Activated CD8-positive, alpha-beta memory T cell treated with anti-CD3 and anti-CD28 coated beads, Interleukin-2, amount 50 U/mL, for 1 hour (primary cell): ENCODE data around the gene HDAC4.

ENCODE experiments used
- DNase-seq: peaks from one replicate; pipeline ENCODE4 v3.0.0-alpha.2; 2020; ENCODE audit errors: extremely low read depth

The HDAC4 gene

DNA sequence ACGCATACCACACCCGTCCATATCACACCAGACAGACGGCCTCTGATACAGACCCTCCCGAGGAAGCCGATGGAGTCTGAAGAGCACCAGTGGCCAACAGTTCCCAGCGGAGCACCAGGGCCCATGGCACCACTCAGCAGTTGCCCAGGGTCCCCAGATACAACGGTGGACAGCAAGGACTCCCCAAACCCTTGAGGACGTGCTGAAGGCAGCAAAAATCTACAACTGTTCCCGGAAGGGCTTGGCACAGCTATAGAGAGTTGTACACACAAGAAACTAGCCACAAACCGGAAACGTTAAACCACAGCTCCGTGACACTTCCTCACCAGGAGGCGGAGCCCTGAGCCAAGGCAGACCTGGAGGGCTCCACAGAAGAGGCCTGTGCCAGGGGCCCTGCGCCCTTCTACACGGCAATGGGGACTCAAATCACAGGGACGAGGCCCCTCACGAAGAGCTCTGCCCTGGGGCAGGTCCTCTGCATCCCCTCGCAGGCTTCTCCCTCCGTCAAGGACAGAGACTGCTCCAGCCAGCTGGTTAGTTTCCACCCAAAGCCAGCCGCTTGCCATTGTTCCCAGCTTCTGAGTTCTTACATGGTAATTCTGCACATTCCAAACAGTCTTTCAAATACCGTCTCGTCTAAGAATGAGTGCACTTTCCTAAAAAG lies 133.4 kb downstream of the HDAC4 start:
- DNase-seq: peak; percentile 84

DNA sequence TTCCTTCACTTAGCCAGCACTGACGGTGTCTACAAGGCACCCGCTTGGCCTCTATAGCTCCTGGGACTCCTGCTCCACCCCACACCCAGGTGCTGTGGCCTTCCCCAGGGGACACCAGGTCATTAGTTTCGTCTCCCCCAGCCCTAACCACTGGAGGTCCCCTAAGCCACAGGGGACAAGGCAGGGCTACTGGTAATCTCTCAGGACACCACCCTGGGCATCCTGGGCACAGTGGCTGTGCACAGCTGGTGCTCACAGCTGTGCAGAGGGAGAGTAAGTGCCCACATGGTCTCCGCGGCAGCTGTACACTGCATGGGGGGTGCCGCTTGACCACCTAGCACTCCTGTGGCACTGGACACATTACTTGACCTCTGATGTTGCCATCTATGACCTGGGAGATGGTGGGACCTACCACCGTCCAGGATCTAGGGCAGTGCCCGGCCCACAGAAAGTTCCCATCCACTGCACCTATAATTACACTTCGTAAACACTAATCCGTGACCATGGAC lies 134.0 kb downstream of the HDAC4 start:
- DNase-seq: no peak

DNA sequence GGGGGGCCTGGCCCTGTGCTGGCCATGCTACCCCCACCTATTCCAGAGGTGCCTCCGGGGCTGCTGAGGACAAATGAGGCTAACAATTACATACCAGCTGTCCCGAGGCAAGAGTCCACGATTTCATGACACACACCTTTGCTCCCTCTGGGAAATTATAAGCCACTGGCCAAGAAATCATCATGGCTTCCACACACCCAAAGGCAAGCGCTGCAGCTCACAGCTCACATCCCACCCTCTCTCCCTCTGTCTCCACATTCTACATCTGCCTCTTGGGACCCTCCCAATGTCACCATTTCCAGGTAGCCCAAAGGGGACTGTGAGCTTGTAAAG lies 134.4 kb downstream of the HDAC4 start:
- no peak for DNase-seq

DNA sequence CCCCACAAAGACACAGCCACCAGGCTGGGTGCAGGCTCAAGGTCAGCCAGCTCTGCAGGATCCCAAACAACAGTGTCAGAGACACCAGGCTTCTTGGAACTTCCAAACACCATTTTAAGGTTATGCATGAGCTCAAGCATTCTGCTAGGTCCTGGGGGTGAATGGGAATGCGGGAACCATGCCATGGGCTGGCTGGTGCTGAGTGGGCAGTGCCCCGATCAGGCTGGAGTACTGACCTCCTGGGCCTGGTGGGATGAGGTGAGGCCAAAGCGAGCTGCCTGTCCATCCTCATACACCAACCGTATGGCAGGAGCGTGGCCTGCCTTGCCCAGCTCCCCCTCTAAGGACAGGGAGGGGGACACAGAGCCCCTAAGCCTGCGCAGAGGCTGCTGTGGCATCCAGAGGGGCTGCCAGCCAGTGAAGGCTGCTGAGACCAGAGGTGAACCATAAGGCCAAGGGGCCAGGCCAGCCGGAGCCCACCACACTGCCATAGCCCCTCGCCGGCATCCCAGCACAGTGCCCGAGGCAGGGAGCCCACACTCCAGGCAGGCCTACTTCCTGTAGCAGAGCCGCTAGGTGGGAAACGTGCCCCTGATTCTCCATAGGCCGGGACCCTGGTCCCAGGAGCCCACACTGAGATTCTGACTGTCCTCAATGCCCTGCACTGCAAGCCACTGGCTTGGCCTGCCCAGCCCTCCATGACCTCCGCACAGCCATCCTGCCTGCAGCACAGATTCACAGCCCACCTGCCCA lies 135.0 kb downstream of the HDAC4 start:
- DNase-seq: no peak

DNA sequence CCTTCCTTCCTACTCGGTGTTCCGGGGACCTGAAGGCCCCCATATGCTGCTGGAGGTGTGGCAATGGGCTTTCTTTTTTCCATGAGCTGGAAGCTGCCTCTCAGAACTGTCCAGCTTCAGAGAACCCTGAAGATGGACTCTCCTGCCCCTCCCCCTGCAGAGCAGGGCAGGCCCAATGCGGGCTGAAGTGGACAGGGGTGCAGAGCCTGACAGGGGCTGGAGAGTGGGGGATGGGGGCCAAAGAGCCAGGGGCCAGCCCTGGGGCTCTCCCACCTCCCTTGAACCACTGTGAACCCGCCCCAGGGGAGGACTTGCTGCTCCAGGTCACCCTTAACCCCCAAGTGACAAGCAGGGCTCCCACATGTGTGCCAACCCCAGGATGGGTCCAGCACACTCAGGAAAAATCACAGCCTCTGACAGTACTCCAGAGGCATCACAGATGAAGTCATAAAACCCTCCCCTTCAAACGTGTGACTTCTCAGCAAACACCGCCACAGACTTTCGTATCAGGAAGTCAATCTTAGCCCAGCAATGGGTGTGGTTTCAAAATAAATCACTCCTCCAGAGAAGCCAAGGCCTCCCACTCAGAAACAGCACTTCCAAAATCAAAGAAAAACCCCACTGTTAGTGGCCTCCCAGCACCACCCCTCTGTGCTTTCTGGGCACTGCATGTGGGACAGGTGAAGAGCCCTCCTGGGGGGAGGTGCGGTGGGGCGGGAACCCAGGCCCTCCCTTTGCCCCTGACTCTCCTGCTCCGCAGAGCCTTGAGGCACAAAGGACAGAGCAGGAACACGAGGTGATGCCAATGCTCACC lies 135.8 kb downstream of the HDAC4 start:
- DNase-seq: no peak

DNA sequence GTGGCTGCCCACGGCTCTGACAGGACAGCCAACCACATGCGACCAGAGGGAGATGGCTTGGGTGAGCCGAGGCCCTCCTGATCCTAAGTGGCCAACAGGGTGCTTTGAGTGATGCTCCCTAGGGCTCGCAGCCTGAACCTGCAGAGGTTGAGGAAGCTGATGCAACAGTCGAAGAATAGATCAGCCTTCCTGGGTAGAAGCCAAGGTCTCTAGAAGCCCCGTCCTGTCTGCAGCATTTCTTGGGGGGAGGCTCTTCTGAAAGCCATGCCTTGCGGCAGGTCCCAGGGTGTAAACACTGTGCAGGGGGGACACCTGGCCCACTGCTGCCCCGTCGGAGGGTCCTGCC lies 136.4 kb downstream of the HDAC4 start:
- no peak for DNase-seq

DNA sequence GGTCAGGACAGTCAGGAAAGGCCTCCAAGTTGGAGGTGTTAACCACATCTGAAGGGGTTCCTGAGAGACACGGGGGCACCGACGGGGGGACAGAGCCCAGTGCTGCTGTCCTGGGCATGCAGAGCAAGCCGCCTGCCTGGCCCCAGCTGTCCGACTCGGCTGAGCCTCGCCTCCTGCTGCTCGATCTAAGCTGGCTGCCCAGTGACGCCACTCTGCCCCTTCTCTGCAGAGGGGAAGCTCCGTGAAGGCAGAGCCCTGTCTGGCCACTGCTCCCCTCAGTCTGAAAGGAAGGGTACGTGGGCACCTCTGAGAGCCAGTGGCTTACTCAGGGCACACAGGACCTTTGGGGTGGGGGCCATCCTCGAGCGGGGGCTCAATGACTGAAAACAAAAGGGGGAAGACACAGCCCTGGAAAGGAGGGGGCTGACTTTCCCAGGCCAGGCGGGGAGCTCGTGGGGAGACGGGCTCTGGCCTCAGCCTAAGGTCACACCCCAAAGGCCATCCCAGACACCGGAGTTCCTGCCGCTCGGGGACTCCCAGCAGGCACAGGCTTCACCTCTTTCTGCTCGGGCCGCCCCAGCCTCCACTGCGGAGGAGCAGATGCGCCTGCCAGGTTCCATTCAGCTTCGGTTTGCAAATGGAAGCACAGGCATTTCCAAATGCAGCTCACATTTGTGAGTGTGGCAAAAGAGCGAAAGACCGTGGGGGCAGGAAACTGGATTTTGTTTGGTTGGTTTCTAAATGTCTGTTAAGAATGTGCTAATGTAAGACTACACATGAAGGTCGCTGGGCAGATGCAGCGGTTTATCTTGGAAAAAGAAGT lies 136.9 kb downstream of the HDAC4 start:
- no peak for DNase-seq

DNA sequence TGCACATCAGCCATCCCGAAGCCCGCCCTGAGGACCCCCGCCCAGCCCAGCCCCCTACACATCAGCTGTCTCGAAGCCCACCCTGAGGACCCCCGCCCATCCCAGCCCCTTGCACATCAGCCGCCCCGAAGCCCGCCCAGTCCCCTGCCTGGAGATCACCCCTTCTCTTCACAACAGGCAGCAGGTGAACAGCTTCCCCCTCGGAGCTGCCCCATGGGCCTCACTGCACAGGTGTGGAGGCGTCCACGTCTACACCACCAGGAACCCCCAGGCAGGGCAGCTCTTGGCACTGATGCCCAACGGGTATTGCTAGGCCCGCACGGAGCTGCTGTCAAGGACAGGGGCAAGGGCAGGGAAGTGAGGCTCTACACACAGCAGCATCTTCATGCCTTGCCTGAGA lies 137.6 kb downstream of the HDAC4 start:
- DNase-seq: no peak

DNA sequence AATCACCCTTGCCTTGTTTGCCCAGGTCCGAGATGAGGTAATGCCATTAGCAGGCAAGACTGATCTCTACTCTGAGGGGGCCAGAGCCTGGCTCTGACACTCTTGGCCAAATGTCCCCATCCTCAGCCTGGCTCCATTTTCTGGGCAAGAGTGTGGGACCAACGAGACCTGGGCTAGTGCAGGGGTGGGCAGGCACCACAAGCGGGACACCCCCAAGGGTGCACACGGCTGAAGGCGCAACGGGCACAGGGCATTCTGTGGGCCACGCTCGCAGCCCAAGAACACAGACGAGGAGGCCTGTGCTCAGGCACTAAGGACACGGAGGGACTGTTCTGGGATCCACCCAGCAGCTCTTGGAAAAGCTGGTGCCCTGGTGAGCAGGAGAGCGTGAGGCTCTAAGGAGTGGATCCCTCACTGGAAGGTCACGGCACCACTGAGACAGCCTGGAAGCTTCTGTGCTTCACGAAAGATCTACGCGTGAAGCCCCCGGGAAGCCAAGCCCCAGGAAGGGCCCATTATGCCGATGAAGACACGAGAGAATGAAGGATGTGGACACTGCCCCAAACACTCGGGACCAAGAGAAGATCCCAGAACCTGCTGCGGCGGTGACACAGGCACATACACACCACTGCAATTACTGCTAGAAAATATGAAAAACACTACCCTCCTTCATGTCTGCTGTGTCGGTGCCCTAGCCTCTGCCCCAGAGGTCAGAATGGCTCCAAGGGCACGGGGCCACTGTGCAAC lies 138.2 kb downstream of the HDAC4 start:
- no peak for DNase-seq

DNA sequence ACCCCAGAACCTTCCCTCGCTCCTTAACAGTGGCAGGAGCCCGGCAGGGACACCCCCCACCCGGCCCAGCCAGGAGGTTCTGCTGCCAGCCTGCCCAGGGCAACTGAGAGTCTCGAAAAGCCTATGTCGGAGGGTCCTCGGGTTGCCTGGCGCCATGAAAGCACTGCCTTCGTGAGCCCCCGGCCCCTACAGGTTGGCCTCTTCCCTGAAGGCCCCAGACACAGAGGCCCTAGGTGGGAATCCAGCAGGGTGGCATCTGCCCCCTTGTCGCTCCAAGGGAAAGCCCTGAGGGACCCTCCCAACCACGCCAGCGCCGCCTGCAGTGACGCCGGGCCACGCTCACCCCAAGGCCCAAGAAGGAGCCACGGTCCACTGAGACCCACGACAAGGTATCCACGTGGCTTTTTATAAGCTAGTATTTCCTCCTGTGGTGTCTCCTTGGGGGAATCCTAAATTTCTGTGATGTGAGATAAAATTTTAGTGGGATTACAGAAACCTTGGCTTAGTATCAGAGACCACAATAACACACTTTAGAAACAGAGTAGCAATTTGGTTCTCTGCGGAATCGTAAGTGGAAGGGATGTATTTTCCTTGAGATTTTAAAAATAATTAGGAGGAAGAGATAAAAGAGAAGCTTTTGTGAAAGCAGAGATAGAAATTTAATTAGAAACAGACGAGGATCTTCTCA lies 138.9 kb downstream of the HDAC4 start:
- DNase-seq: no peak

DNA sequence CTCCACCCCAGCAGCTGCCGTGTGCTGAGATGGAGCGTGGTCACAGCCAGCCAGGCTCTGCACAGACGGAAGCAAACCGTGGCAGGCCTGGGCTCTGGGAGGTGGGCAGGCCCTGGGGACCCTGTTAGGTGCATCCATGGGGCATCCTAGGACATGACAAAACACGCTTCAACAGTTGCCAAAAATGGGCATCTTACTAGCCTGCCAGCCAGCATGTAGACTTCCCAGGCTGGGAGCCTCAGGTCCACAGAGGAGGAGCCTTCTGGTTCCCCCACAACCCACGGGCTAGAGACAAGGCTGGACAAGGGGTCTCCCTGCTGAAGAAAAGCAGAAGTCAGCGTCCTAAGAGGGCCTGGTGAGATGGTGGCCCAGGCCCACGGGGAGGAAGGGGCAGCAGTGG lies 139.5 kb downstream of the HDAC4 start:
- no peak for DNase-seq

DNA sequence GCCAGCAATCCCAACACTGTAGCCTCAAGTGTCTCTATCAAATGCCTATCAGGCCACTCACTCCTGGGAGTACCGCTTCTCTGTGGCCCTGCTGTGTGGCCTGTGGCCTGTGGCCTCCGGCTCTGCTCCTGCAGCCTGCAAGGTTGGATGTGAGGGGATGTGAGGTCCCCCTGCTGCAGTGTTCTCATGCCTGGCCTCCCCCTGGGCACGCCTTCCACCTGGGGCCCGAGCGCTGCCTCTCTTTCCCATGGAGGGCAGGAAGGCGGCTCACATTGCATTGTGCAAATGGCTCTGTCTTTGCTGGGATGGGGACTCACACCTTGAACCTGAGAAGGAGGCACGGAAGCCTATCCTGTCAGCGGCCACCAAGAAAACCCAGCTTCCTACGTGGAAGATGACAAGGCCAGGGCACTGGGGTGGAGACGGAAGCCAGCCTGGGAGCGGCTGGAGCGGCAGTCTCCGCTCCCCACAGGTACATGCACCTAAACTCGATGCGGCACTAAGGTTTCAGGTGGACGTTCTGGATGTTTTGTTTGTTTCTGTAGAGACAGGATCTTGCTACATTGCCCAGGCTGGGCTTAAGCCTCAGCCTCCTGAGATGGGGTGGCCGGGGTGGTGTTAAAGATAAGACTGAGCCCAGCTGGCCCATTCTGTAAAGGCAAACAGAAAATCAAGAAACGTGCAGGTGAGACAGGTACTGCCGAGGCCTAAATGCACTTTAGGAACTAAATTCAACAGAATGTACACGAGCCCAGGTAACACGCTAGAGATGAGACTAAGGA lies 140.1 kb downstream of the HDAC4 start:
- DNase-seq: no peak

DNA sequence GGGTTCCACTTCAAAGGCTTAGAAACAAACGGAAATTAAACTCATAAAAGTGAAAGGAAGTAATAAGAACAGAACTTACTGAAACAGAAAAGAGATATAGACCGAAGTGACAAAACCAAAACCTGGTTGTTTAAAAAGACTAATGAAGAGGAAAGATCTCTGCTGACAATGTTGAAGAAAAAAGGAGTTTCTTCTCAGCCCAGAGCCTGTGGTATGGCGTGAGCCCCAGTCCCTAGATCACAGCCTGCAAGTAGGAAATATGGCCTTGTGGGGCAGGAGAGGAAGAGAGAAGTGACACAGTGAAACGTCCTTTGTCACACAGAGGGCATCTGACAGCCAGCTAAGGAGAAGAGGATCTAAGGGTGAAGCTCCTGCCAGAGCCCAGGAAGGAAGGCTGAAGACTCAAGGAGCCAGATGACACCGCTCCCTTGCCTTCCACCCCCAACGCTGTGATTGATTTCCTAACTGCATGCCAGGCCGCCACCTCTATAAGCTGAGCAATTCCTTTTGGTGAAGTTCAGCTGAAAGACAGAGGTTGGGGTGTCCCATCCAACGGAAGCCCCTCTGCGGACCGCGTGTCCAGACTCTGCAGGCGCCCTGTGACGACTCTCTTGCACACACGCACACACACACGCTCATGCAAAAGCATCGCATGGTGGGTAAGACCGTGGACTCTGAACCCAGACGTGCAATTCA lies 141.1 kb downstream of the HDAC4 start:
- DNase-seq: no peak

DNA sequence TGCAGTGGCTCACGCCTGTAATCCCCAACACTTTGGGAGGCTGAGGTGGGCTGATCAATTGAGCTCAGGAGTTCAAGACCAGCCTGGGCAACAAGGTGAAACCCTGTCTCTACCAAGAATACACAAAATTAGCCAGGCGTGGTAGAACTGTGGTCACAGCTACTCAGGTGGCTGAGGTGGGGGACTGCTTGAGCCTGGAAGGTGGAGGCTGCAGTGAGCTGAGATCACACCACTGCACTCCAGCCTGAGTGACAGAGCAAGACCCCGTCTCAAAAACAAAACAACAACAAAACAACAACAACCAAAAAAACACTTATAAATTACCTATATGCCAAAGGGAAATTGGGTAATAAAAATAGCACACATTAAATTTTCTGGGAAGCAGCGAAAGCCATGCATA lies 141.6 kb downstream of the HDAC4 start:
- DNase-seq: no peak

DNA sequence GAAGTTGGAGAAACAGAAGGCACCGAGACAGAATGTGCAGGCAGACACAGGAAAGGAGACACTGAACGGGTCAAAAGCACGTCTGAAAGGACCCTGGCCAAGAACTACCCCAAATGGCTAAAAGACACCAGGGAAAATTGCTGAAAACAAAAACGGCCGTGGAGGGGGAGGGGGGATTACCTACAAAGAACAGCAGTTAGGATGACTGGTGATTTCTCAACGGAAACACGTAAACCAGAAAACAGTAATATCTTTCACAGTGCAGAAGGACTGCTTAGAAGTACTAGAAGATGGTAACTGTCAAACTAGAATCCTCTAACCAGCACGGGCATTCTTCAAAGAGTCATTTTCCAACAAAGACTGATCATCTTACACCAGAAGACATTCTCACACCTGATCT lies 142.6 kb downstream of the HDAC4 start:
- DNase-seq: no peak

DNA sequence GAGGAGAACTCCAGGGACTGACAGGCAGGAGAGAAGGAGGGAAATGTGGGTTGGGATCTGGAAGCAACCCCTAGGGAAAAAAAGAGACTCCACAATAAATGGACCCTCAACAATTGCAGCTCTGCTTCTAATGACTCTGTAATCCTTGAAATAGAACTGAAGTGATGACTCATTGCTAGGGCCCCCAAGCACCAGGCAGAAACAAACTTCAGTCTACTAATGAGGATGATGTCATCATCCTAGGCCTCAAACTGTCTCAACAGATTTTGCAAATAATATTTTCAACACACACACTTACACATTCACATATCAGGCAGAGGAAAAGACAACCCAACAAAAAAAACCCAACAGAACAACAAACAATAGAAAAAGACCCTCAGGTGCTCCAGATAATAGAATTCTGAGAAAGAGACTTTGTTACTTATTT lies 143.3 kb downstream of the HDAC4 start:
- no peak for DNase-seq

DNA sequence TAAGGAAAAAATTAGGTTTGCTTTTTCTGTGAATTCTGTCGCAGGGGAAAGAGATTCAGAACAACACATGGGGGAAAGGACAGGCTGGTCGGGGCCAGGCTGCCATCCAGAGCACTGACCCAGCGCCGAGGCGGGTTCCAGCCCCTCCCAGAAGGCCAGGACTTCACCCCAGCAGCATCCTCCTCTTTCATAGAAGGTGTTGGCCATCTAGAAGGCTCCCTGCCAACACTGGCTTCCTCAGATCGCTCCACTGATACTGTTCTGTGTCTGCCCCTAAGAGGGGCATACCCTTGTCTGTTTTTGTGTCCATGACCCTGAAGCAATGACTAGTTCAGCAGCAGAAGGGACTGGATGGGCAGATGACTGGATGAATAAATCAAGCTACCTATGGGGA lies 144.5 kb downstream of the HDAC4 start:
- DNase-seq: no peak

DNA sequence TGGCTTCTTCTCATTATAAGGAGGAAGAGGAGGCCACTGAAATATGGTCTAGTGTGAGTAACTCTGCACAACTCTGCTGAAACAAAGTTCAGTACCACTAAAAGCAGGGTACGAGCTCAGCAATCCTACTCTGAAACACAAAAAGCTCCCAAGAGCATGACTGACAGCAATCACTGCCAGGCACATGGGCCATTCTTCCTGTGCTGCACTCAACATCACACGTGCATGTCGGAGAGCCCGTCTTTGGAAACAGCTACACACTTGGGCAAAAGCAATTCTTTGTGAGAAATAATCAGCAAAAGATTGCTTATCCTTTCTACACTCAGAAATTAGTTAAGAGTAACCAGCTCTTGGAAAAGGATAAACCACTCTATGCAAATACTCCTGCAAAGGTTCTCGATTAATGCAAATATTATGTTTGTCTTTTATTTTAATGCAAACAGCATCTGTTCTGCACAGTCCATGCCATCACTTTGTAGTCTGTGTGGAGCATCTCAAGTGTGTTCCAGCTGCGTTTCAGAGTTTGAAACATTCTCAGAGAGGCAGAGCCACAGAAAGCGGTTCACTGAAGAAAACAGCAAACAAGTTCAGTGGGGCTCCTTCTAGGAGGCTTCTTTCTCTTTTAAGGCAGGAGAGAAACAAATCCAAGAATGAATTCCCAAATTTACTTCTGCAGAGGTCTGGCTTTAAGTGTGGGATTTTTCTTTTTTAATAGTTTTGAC lies 145.0 kb downstream of the HDAC4 start:
- DNase-seq: no peak

DNA sequence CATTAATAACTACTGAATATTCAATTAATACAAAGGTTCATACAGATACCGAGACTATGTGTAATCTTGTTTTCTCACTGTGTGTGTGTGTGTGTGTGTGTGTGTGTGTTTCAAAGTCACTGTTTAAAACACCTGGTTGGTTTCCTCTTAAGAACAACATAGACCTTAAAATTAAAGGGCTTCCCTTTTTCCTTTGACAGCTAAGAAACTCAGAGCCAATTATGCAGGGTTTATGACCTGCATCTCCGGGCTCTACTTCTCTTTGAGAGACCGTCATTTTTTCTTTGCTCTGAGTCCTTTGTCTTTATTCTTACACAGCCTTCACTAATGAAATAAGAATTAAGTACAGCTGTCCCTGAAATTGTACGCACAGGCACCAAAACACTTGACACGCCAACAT lies 145.6 kb downstream of the HDAC4 start:
- DNase-seq: no peak
